SK-N-SH (cell line): Measurements from ENCODE around the gene TJP1.

Experiments
- CTCF ChIP-seq: fragments of 200-600 bp; sonication (generic); IDR thresholded peaks from 2 replicates; pipeline ENCODE4 v1.6.1; 2017; ENCODE audit warnings: antibody characterized with exemption, mild to moderate bottlenecking, moderate library complexity
- MAX ChIP-seq: IDR thresholded peaks from 2 replicates; pipeline ENCODE4 v1.4.0; 2012; ENCODE audit warnings: low read depth
- SIN3A ChIP-seq: IDR thresholded peaks from 2 replicates; pipeline ENCODE4 v1.6.1; 2012; ENCODE audit warnings: low read depth, mild to moderate bottlenecking, low read length, moderate library complexity, borderline replicate concordance
- TCF12 ChIP-seq: IDR thresholded peaks from 2 replicates; pipeline ENCODE4 v1.4.0; 2012

GRCh38 chr15:29859293-29859692 is 37.0 kb upstream of the TJP1 start:
- TF ChIP-seq CTCF, result no peak
- no peak for TF ChIP-seq SIN3A
- no peak for TF ChIP-seq TCF12
- TF ChIP-seq MAX, result no peak
